CMK (cell line): ENCODE results near the gene C3orf20.

Experiments used
- DNase-seq: peaks from one replicate; pipeline ENCODE4 v3.0.0-alpha.2; 2010; ENCODE audit warnings: low read depth

C3orf20 gene

DNA sequence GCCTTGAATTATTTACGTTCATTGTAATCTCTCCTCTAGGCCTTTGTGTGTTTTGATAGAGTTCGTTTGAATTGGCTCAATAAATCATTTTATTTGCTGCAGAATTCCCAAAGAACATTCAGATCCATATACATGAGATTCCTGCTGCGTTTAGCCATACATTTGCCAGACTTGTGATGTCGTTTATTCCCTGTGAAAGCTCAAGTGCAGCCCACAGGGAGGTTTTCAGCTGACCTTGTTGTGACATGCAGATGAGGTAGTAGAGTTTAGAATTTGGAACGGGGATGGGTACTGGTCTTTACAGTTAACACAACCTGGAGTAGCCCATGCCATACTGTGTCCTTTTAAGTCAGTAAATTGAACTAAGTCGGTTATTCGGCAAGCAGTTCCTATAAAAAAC is at the start of gene C3orf20:
Gene C3orf20, plus strand, starts transcription at position 301 of the 400 bp plus-strand sequence. CDS start 7,573 bp downstream, outside the sequence.
- DNase-seq = no peak

DNA sequence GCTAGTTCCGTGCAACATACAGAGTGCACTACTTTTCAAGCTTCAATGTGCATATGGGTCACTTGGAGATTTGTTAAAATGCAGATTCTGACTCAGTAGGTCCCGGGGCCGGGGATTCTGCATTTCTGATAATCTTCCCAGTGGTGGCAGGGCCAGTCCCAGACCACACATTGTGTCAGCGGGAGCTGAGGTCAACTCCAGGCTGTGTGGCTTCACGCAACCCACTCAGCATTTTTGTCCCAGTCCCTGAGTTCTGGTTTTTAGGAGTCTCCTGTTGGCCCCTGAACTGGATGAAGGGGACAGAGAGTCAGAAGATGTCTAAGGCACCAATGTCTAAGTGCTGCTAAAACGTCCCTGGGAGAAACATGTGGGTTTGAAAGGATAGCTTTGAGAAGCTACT is 49.5 kb upstream of the C3orf20 start:
- DNase-seq = no peak

DNA sequence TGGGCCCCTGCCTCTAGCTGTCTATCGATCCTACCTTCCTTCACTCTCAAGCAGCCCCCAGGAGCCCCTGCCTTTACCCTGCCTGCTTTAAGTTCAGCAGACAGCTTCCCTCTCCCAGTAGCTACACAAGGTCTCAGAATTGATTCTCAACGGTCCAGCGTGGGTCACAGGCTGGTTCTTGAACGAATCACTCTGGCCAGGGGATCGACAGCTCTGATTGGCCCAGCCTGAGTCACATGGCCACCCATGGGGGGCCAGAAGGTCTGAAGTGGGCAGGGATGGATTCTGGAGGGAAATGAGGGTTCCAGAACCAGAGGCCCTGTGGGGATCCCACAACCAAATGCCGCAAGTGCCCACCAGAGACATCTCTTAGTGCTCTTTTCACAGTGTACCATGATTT is 47.1 kb upstream of the C3orf20 start:
- DNase-seq = no peak

DNA sequence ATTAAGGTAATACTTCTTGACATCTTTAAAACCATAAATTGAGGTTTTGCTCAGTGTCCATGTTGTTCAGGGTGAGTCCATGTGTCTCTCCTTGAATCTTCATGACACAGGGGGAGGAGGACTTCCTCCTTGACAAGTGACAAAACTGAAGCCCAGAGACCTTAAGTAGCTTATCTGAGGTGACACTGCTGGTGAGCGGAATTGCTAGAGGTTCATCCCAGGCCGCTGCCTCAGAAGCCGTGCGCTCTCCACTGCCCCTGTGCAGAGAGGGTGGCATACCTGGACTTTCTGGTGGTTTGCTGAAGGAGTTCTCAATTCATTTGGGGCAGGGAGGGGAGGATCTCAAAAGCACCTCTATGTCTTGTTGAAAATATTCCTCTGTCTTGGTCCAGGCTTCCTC is 46.5 kb upstream of the C3orf20 start:
- no peak for DNase-seq

DNA sequence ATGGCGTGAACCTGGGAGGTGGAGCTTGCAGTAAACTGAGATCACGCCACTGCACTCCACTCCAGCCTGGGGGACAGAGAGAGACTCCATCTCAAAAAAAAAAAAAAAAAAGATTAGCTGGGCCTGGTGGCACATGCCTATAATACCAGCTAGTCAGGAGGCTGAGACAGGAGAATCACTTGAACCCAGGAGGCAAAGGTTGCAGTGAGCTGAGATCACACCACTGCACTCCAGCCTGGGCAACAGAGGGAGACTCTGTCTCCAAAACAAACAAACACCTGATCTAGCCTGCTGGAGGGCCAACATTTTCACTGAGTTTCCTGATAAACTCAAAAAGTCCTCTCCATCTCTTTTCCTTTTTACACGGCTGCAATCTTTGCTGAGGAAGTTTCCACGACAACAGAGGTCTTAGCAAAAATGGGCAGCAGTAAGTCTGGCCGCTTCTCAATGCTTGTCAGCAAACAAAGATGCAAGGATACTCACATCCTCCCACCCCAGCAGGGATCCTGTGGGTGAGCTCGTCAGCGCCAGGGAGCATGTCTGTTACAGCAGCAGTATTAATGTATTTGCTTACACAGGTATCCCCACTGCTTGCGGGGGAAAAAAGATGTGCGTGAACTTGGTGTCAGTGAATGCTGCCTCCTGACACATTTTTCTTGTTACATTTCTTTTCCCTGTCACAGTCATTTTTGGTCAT is 44.4 kb upstream of the C3orf20 start:
- DNase-seq = no peak

DNA sequence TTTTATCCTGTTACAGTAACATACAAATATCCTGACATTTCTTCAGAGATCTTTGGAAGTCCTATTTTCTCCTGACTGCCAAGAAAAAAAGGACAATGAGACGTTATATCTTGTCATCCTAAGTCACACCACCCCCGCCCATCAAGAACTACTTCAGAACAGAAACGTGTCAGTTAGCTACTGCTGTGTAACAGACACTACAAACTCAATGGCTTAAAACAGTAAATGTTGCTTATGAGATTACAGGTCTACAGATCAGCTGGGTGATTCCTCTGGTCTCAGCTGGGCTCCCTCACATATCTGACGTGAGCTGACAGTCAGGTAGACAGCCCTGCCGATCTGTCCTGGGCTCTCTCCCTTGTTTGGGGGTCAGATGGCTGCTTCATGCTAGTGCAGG is 43.8 kb upstream of the C3orf20 start:
- DNase-seq = no peak

DNA sequence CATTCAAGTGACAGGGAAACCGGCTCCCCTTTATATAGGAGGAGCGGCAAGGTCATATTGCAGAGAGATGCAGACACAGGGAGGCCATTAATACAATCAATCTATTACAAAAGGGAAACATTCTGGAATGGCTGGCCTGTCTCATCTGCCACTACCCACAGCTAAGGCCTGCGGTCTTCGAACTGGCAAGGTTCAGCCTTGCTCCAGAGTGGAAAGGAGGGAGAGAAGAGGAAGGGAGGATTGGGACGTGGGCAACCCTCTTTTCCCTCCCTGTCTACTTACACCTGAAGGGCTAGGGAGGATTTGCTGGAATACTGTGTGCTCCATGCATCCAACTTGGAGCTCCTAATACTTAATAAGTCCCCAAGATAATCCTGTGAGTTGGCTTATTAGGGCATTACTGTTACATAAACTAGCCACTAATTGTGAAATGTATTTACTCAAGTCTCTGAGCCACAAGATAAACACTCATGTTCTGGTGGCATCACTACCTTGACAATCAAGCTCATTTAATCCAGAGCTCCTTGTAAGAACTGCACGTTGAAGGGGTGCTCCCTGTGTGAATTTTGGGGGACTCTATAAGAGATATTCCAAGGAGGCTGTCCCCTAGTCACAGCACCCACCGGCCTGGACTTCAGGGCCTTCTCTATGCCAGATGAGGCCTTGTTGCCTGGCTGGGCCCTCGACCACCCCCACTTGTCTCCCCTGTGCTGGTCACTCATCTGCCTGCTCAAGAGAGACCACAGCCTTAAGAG is 43.1 kb upstream of the C3orf20 start:
- DNase-seq = no peak

DNA sequence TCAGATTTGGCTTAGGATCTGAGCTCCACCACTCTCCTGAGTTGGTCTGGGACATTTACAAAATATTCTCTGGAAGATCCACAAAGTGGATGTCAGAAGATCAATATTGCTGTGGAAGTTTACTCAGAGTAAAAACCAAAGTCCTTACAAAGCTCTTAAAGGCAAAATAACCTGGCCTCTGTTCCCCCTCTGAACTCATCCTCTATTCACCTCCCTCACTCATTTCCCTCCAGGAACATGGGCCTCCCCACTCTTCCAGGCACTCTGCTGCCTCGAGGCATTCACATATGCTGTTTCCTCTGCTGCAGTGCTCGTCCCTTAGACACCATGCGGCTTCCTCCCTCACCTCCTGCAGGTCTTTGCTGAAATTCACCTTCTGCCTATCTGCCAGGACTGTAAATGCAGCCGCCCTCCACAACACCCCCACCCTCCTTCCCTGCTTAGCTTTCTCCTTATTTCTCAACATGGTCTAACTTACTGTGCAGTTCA is 42.5 kb upstream of the C3orf20 start:
- DNase-seq = no peak

DNA sequence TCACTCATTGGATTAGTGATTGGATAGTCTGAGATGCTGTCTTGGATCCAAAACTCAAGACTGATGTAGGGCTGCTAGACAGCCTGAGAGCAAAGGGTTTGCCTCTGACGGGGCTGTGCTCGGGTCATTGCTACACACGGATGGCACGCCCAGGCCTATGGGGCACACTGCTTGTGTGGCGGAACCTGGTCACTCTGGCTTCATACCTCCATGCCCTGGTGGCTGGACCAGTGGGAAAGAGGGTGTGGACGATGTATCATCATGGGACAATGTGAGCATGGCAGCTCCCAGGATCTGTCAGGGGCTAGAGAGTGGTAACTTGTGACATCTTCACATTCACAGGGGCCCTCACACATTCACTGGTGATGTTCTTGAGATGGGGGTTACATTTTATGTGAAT is 41.5 kb upstream of the C3orf20 start:
- no peak for DNase-seq

DNA sequence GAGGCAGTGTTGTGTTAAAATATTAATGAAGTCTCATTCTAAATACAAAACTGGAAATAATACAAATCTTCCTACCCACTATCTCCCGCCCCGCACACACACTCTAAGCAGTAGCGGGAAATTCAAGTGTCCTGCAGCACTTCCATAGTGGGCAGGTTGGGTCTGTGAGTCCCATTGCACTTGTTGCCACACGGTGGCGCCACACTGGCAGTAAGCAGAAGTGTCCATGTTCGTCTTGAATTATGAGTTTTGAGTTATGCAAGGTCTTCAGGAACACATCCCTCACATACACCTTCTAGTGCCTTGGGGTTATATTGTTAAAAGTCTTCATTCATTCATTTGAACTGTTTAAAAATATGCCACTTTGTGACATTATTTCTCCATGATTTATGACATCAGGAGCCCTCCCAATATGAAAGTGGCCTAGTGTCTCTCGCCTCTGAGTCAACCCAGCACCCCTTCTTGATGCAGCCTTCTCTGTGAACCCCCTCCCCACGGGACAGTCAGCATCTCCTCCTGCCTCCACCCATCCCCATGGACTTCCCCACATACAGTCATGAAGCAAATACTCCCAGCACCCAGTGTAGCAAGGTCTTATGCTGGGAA is 41.0 kb upstream of the C3orf20 start:
- DNase-seq = peak; percentile 67

DNA sequence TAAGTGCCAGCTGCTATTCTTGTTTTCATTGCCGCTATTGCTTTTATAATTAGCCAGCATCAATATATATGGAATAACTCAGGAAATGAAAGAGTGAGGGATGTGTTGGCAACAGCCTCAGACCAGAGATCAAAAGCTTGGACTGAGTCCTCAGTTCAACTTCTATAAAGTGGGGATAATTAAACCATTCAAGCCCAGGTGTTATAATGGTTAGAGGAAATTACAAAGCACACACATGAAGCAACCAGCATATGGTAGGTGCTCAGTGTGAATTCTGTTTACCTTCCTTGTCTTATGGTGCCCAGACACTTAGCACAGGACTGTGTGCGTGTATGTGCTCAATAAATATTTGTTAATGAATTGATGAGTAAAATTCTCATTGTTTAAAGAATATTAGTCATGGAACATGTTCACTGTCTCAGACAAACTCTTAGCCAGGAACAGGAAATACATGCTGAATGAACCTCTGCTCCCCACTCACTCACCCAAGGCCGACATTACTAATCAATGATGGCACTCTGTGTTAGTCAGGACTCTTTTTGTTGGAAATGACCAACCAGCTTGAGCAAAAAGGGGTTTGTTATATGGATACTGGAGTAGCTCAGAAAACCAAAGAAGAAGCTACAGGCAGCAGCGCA is 40.1 kb upstream of the C3orf20 start:
- no peak for DNase-seq

DNA sequence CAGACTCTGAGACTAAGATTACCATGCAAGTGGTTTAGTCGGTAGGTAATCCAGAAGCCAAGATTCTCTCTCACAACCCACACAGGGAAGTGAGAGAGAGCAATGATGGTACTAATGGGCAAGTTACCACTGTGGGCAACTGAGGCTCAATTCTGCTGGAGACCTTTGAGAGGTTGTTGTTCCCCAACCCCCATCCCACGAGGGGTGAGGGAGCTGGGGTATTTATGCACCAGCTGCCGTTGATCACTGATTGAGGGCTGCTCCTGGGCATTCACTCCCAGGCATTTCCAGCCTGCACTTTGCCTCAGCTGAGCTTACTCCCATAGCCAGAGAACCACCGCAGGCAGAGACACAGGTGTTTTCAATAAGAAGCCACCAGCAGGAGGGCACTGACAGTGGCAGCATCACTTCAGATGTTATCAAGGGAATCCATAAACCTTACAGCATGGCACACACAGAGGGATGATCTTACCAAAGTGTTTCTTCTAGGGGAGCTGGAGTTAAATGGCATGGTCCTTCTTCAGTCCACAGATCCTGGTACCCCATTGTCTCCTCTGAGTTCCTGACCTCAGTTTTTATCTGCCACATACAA is 38.3 kb upstream of the C3orf20 start:
- DNase-seq = no peak

DNA sequence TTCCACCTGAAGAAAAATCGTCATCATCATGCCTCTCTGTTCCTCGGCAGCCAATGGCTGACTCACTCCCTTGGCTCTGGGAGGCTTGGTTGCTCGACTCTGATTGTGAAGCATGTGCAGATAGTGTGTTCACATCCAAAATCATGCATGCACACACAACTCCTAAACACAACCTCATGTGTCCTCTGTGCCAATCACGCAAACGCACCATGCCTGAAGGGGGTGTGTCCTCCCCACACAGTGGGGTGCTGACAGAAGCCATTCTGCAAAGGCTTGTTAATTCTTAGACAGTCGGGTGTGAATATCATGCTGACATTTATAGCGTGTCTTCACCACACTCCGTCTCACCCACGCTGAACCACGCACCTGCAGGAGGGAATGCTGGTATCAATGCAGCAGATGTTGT is 34.8 kb upstream of the C3orf20 start:
- DNase-seq = no peak

DNA sequence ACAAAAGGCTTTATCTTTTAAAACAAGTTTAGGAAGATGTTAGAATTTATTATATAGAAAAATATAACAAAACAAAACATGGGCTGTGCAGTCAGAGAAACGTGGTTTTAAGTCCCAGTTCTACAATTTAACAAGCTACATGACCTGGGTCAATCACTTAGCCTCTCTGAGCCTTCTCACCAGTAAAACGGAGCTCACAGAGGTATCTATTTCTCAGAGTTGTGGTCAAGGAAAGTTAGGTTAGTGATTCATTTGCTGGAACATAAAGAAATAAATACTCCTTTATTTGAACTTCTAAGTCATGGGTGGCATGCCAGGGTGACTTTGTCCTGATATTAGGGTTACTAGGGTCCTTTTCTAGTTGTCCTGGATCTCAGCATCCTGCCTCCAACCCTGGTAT is 34.2 kb upstream of the C3orf20 start:
- DNase-seq = no peak

DNA sequence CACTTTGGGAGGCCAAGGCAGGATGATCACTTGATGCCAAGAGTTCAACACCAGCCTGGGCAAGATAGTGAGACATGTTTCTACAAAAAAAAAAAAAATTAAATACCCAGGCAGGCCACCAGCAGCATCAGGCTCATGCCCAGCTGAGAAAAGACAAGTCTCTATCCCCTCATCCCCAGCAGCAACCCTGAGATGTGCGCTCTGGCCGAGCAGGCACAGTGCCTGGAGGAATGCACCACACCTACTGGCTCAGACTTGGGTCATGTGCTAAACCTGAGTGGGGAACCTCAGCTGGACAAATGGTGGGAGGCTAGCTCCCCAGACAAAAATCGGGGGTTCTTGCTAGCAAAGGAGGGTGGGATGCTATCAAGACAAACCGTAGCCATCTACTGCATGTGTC is 33.6 kb upstream of the C3orf20 start:
- no peak for DNase-seq

DNA sequence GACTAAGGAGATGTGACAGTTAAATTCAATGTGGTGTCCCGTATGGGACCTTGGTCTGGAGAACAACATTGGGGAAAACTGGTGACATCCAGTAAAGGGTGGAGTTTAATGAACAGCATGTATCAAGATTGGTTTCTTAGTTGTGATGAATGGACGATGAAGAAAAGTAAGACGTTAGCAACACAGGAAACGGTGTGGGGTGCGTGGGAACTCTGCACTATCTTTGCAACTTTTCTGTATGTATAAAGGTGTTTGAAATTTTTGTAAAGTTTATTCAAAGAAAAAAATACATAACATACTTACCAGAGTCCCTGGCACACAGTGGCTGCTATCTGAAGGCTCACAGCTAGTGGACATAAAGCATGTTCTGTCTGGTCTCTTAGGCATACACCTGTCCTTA is 29.5 kb upstream of the C3orf20 start:
- no peak for DNase-seq

DNA sequence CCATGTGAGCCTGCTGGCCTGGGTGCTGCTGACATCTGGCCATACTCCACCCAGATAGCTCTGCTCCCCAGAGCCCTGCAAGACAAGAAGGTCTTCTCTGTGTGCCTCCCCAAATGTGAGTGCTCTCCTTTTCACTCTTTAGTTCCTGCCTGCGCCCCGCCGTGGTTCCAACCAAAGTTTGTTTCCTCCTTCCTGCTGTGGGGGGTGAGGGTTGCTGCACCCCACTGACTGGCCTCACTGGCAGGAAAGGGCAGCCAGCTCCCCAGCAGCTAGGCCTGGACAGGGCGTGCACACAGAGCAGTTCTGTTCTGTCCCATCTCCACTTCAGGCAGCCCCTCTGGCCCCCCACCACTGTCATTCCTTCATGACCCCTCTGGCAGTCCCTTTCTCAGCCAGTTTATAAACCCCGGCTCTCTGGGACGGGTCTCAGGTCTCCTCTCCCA is 28.8 kb upstream of the C3orf20 start:
- DNase-seq = no peak

DNA sequence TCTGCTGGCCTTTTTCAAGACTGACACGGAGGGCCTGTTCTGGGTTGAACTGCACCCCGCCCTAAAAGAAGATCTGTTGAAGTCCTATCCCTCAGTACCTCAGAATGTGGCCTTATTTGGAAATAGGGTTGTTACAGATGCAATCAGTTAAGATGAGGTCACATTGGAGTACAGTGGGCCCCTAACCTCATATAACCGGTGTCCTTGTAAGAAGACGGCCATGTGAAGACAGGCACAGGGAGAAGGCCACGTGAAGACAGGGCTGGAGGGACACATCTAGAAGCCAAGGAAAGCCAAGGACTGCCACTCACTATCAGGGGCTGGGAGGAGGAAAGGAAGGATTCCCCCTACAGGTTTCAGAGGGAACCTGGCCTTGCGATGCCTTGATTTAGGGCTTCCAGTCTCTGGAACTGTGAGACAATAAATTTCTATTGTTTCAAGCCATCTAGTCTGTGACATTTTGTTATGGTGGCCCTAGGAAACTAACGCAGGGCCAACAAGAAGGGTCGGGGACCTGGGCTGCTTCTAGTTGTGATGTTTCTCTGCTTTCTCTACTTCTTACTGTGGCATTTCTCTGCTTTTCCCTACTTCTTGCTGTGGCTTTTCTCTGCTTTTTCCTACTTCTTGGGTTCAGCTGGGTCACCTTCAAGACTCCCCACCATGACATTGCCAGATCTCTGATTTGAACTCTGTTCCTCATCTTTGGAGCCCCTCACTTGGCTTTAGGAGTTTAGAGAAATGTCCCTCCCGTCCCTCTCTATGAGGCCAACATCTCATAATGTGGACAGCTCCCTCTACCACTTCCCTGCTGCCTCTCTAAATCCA is 28.1 kb upstream of the C3orf20 start:
- peak; percentile 15 for DNase-seq

DNA sequence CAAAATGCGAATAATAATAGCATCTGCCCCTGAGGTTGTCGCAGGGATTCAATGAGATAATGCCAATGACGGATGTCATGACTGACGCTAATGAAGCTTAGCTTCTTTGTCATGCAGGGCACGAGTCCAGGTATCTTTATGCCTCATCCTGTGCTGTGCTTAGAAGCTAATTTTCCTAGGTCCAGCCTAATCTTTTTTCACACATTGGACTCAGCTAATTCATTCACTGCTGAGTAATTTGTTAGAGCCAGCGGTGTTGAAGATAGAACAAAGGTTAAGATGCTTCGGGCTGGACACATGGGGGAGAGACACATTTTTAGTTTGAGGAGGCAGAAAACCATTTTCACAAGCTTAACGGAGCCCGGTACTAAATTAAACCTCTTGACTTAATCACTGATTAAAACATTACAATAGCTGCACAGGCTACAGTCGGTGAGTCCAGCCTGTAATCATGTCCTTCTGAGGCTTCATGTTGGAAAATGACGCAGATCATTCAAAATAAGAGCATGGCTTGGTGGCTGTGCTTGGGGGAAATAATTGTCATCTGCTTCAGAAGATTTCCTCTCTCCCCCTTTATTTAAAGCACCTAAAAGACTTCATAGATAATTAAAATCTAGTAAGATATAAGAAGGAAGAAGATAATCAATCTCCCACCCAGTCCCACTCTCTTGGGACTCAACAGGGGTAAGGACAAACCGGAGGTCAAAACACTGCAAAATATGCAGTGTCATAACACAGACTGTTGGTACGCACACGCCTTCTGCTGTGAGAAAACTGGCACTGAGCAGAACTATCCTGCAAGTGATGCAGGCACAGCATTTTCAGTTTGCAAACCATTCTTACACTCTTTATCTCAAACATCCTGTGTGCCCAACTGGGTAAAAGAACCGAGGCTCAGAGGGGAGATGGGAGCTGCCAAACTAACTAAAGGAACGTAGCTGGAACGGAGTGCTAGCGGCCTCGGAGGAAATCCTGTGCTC is 26.7 kb upstream of the C3orf20 start:
- DNase-seq = no peak

DNA sequence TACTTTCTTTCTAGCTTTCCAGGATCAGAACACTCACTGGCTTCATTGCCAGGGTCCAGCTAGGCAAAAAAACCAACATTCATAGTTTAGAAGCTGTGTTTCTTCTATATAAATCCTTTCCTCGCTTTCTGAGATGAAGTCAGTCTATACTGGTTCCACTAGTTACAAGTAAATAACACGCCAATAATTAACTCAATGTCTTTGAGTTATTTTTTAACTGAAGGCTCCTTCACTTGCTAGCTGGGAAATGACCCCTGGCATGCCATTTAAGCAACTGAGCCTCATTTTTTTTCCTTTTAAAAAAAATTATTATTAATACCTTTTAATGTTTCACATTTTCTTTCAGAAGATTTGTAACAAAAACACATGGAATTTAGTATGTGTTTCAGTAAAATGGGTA is 25.5 kb upstream of the C3orf20 start:
- DNase-seq = no peak
